Activated CD8-positive, alpha-beta memory T cell treated with anti-CD3 and anti-CD28 coated beads for 4 hours (primary cell): ENCODE measurements around the gene RAB3IP.
"Not testable (repeated sequence)": the region's sequence is repeated elsewhere in the genome, so short reads cannot be mapped to it uniquely, and the experiment has no call there.

Experiments
- DNase-seq, 2 donors: peaks; one replicate each; pipeline ENCODE4 v3.0.0-alpha.2; 2020; ENCODE audit warnings: low read depth in 2 of 2

The RAB3IP gene

GRCh38 chr12:69835081-69835480 is 96.4 kb downstream of the RAB3IP start:
- no peak for DNase-seq

GRCh38 chr12:69836015-69836414 is 97.4 kb downstream of the RAB3IP start:
- no peak for DNase-seq

GRCh38 chr12:69837191-69837590 is 98.5 kb downstream of the RAB3IP start:
- DNase-seq, result no peak

GRCh38 chr12:69837657-69838415 is 99.2 kb downstream of the RAB3IP start:
- DNase-seq, result no peak

- DNase-seq, result no peak
Measured at GRCh38 chr12:69840727-69841126, 102.1 kb downstream of the RAB3IP start.

GRCh38 chr12:69843608-69844007 is 104.9 kb downstream of the RAB3IP start:
- DNase-seq, result no peak

- DNase-seq, result no peak
Measured at GRCh38 chr12:69844416-69844815, 105.8 kb downstream of the RAB3IP start.

GRCh38 chr12:69844836-69845235 is 106.2 kb downstream of the RAB3IP start:
- no peak for DNase-seq

GRCh38 chr12:69846976-69847375 is 108.3 kb downstream of the RAB3IP start:
- DNase-seq, result no peak

- DNase-seq, result no peak
Measured at GRCh38 chr12:69851976-69852375, 113.3 kb downstream of the RAB3IP start.

- not testable (repeated sequence) for DNase-seq
Measured at GRCh38 chr12:69853176-69853961, 114.7 kb downstream of the RAB3IP start.

- no peak for DNase-seq
Measured at GRCh38 chr12:69866698-69867097, 128.0 kb downstream of the RAB3IP start.

GRCh38 chr12:69868695-69869094 is 130.0 kb downstream of the RAB3IP start:
- DNase-seq, result no peak

GRCh38 chr12:69872804-69873203 is 134.1 kb downstream of the RAB3IP start:
- DNase-seq, result no peak
